HG03025 (cell line): ENCODE measurements around the gene CPA1.

ENCODE experiments used
- ATAC-seq: cut with Tn5 transposase; IDR thresholded peaks from one replicate; pipeline ENCODE4 v1.9.1; 2021; ENCODE audit warnings: mild to moderate bottlenecking, moderate library complexity; ENCODE audit not compliant: unreplicated experiment, low FRiP score

Gene CPA1

GRCh38 chr7:130353196-130353595 is 27.1 kb upstream of the CPA1 start:
- ATAC-seq: no peak

GRCh38 chr7:130356121-130356875 is 24.0 kb upstream of the CPA1 start:
- ATAC-seq: no peak

- no peak for ATAC-seq
Measured at GRCh38 chr7:130356876-130357611, 23.2 kb upstream of the CPA1 start.

GRCh38 chr7:130358471-130358870 is 21.8 kb upstream of the CPA1 start:
- no peak for ATAC-seq

GRCh38 chr7:130359276-130359857 is 20.9 kb upstream of the CPA1 start:
- no peak for ATAC-seq

GRCh38 chr7:130360518-130360917 is 19.8 kb upstream of the CPA1 start:
- ATAC-seq: no peak

- ATAC-seq: no peak
Measured at GRCh38 chr7:130361681-130362080, 18.6 kb upstream of the CPA1 start.

- no peak for ATAC-seq
Measured at GRCh38 chr7:130362251-130362816, 18.0 kb upstream of the CPA1 start.

DNA sequence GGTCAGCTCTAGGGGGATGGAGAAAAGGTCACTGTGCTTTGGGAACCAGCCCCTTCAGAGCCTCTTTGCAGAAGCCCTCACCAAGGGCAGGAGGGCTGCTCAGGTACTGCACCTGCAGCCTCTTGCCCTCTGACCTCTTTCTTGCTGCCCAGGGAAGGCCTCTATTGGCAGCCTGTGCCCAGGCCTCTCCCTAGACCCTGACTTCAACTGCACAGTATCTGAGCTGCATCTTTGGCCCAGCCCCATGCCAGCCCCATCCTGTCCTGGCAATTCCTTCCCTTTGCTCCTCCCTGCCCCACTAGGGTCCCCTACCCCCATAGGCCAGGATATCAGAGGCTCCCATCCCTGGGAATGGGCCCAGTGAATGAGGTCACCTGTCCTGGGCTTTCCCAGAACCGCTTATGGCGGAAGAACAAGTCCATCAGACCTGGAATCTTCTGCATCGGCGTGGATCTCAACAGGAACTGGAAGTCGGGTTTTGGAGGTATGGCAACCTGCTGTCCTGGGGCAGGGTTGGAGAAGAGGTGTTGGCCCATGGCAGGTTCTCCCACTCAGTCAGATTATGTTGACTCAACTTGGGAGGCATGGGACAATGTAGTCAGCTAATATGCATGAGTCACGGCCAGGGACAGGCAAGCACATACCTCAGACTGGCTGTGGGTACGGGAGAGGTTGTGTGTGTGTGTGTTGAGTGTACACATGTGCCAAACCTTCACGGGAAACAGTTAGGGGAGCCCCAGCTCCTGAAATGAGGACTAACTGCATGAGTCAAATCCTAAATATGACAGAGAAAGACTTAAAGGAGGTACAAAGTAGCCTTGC is 17.1 kb upstream of the CPA1 start:
- ATAC-seq: no peak

- no peak for ATAC-seq
Measured at GRCh38 chr7:130364451-130364850, 15.8 kb upstream of the CPA1 start.

- no peak for ATAC-seq
Measured at GRCh38 chr7:130365088-130365487, 15.2 kb upstream of the CPA1 start.

- no peak for ATAC-seq
Measured at GRCh38 chr7:130365511-130366441, 14.5 kb upstream of the CPA1 start.

DNA sequence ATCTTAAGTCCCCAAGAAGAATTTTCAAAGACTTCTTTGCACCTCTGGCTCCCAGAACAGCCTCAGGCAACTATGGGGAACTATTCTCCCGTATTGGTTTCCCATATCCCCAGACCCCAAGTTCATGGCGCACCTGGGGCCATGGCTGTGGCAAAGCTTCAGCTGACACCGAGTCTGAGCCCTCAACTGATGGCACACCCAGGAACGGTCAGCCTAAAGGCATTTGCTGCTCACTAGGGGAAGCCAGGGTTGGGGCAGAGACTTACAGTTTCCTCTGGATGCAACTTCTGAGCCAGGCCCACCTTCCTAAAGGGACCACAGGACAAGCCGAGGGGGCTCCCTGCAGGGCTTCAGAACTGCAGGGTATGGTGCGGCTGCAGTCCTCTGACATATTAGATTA is 13.7 kb upstream of the CPA1 start:
- ATAC-seq: no peak

GRCh38 chr7:130367088-130367755 is 13.1 kb upstream of the CPA1 start:
- ATAC-seq: no peak

GRCh38 chr7:130367836-130368746 is 12.2 kb upstream of the CPA1 start:
- no peak for ATAC-seq

DNA sequence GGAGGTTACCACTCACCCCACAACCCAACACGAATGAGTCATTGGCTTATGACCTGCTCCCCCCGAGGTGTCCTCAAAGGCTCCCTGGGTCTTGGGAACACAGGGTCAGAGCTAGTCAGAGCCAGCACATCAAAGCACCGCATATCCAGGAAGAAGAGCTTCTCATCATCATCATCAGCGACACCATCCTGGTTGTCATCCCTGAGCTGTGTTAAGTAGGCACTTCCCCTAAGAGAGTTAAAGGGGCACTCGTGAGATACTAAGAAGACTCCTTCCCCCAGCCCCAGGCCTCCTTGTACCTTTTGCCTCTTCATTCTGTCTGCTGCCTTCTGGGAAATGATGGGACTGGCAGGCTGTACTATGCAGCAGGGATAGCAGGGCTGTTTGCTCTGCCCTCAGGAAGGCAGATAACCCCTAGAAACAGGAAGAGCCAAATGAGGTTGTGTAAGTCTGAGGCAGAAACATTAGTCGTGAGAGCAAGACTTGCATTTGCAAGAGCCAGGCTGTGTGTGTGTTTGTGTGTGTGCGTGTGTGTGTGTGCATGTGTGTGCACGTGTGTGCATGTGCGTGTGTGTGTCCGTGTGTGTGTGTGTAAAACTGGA is 11.1 kb upstream of the CPA1 start:
- no peak for ATAC-seq

- ATAC-seq: no peak
Measured at GRCh38 chr7:130369831-130370550, 10.3 kb upstream of the CPA1 start.
